Colonic mucosa (tissue), 4 donors: ENCODE measurements around the gene TRIP13. TPM values are rescaled to one million over a fixed set of nuclear protein-coding genes. Genes with fewer than 3 reads are reported as not detected.

Source experiments
- DNase-seq: peaks from one replicate; pipeline ENCODE4 v3.0.0-alpha.2; 2020
- H3K27ac ChIP-seq: fragments of 200-600 bp; one replicate; pipeline ENCODE4 v1.8.0; 2021
- H3K27me3 ChIP-seq: fragments of 200-600 bp; one replicate; pipeline ENCODE4 v1.8.0; 2021
- H3K36me3 ChIP-seq: fragments of 200-600 bp; one replicate; pipeline ENCODE4 v1.8.0; 2021
- H3K4me1 ChIP-seq: fragments of 200-600 bp; one replicate; pipeline ENCODE4 v1.8.0; 2021; ENCODE audit warnings: mild to moderate bottlenecking
- H3K4me3 ChIP-seq: fragments of 200-600 bp; one replicate; pipeline ENCODE4 v1.8.0; 2021
- H3K9ac ChIP-seq, 2 donors: one replicate each; pipeline ENCODE4 v1.7.0; 2013; ENCODE audit warnings: control low read depth in 2 of 2, low read depth in 2 of 2, low read length in 2 of 2
- H3K9me3 ChIP-seq: fragments of 200-600 bp; one replicate; pipeline ENCODE4 v1.8.0; 2021
- CTCF ChIP-seq: fragments of 200-600 bp; IDR thresholded peaks from one replicate; pipeline ENCODE4 v1.8.0; 2022; ENCODE audit warnings: antibody characterized with exemption, mild to moderate bottlenecking
- intact Hi-C: fragments of 100-400 bp; cut with DNase I; formaldehyde crosslinking; loops from one replicate; pipeline ENCODE4 v1.14.1; 2022
- total RNA-seq, 2 donors: library from RNA; stranded (reverse); fragmentation: NEBNext Ultra II Directional in 1 of 2; extraction: Animal tissue kit (Norgen Biotek cat#: 25700) in 1 of 2; gene quantifications; one replicate each; pipeline ENCODE4 v1.2.1, GENCODE V29; 2021
- donor health status: healthy.
- donor health status: DM: no; HTN: no; CAD: no.
- donor health status: DM: no; HTN: no; CAD: no.

TRIP13 gene
- total RNA-seq, 2 donors from 2014 or later: 5.8 to 18.1 TPM

GRCh38 chr5:902129-902916 is 9.6 kb downstream of the TRIP13 start:
- Histone ChIP-seq H3K9me3 (no peaks in the 10 kb centered on the region), H3K27ac (no peak overlapping the region), H3K4me3 (no peak overlapping the region), H3K36me3 (no peaks in the 10 kb centered on the region), H3K9ac (no peak overlapping the region), H3K27me3 (no peaks in the 10 kb centered on the region), H3K4me1 (no peaks in the 10 kb centered on the region)
- intact Hi-C loops: no loop called here
- no peak for TF ChIP-seq CTCF
- DNase-seq: no peak

GRCh38 chr5:903756-904096 is 11.0 kb downstream of the TRIP13 start:
- H3K9ac ChIP-seq: no peak overlapping the region
- DNase-seq: no peak
- no peaks in the 10 kb centered on the region for H3K9me3 ChIP-seq
- H3K4me1 ChIP-seq: no peaks in the 10 kb centered on the region
- no peak for TF ChIP-seq CTCF
- intact Hi-C loops: loop anchor here (2.0 kb wide), 1 partner anchor 233 kb away; no protein-coding TSS in a partner anchor
- H3K4me3 ChIP-seq: no peak overlapping the region
- H3K36me3 ChIP-seq: no peaks in the 10 kb centered on the region
- no peaks in the 10 kb centered on the region for H3K27me3 ChIP-seq
- no peak overlapping the region for H3K27ac ChIP-seq

- no peaks in the 10 kb centered on the region for H3K4me1 ChIP-seq
- intact Hi-C loops: loop anchor here (2.0 kb wide), 1 partner anchor 234 kb away; no protein-coding TSS in a partner anchor
- H3K9ac ChIP-seq: no peak overlapping the region
- no peak overlapping the region for H3K4me3 ChIP-seq
- H3K27ac ChIP-seq: no peak overlapping the region
- TF ChIP-seq CTCF: no peak
- H3K9me3 ChIP-seq: no peaks in the 10 kb centered on the region
- H3K36me3 ChIP-seq: no peaks in the 10 kb centered on the region
- no peak for DNase-seq
- H3K27me3 ChIP-seq: no peaks in the 10 kb centered on the region
Observed at GRCh38 chr5:905139-905642, 12.5 kb downstream of the TRIP13 start.

- no peak overlapping the region for H3K4me3 ChIP-seq
- no peaks in the 10 kb centered on the region for H3K4me1 ChIP-seq
- no peaks in the 10 kb centered on the region for H3K36me3 ChIP-seq
- no peak for TF ChIP-seq CTCF
- intact Hi-C loops: no loop called here
- no peaks in the 10 kb centered on the region for H3K9me3 ChIP-seq
- no peak for DNase-seq
- no peaks in the 10 kb centered on the region for H3K27me3 ChIP-seq
- H3K27ac ChIP-seq: no peak overlapping the region
- no peak overlapping the region for H3K9ac ChIP-seq
Observed at GRCh38 chr5:907366-907910, 14.8 kb downstream of the TRIP13 start.

- intact Hi-C loops: no loop called here
- no peaks in the 10 kb centered on the region for H3K36me3 ChIP-seq
- H3K9me3 ChIP-seq: no peaks in the 10 kb centered on the region
- no peak overlapping the region for H3K9ac ChIP-seq
- no peak for DNase-seq
- H3K27me3 ChIP-seq: no peaks in the 10 kb centered on the region
- no peak overlapping the region for H3K4me3 ChIP-seq
- no peaks in the 10 kb centered on the region for H3K4me1 ChIP-seq
- TF ChIP-seq CTCF: no peak
- no peak overlapping the region for H3K27ac ChIP-seq
Observed at GRCh38 chr5:908172-908571, 15.5 kb downstream of the TRIP13 start.
